GM23338 (cell line): ENCODE measurements around the gene PCNX3. TPM values are rescaled to one million over a fixed set of nuclear protein-coding genes. Genes with fewer than 3 reads are reported as not detected.

Experiments used
- CREB1 ChIP-seq: fragments of 250-450 bp; sonication (Bioruptor Pico); IDR thresholded peaks from 2 replicates; pipeline ENCODE4 v1.5.0; 2020; ENCODE audit warnings: low read depth, mild to moderate bottlenecking, moderate library complexity
- EZH2 ChIP-seq: fragments of 200-600 bp; sonication (generic); IDR thresholded peaks from one replicate; pipeline ENCODE4 v1.8.0; 2017; ENCODE audit warnings: antibody characterized with exemption, mild to moderate bottlenecking, low read depth; ENCODE audit not compliant: unreplicated experiment
- EZH2phosphoT487 ChIP-seq: fragments of 200-600 bp; sonication (generic); IDR thresholded peaks from one replicate; pipeline ENCODE4 v1.8.1; 2018; ENCODE audit warnings: antibody characterized with exemption; ENCODE audit not compliant: unreplicated experiment
- JUNB ChIP-seq: IDR thresholded peaks from one replicate; pipeline ENCODE4 v1.6.1; 2016; ENCODE audit warnings: antibody characterized with exemption; ENCODE audit not compliant: unreplicated experiment
- NANOG ChIP-seq: IDR thresholded peaks from 2 replicates; pipeline ENCODE4 v1.6.1; 2016; ENCODE audit warnings: antibody characterized with exemption, borderline replicate concordance
- POLR2AphosphoS5 ChIP-seq: IDR thresholded peaks from 2 replicates; pipeline ENCODE4 v1.6.1; 2016; ENCODE audit warnings: antibody characterized with exemption, low read depth
- STAT1 ChIP-seq: IDR thresholded peaks from one replicate; pipeline ENCODE4 v1.6.1; 2016; ENCODE audit warnings: antibody characterized with exemption; ENCODE audit not compliant: unreplicated experiment
- ZNF114 ChIP-seq: fragments of 250-450 bp; sonication (Bioruptor Pico); IDR thresholded peaks from 2 replicates; pipeline ENCODE4 v1.5.0; 2020; ENCODE audit warnings: mild to moderate bottlenecking, moderate library complexity
- ZNF331 ChIP-seq: fragments of 250-450 bp; sonication (Bioruptor Pico); IDR thresholded peaks from 2 replicates; pipeline ENCODE4 v1.5.0; 2020; ENCODE audit warnings: low read depth, mild to moderate bottlenecking, moderate library complexity
- polyA plus RNA-seq: library from polyadenylated mRNA; unstranded; fragments of >200 nt; fragmentation: Nextera tagmentation; extraction: Ambion mirVana; gene quantifications from 2 replicates; pipeline ENCODE4 v1.2.1, GENCODE V29; 2016
- total RNA-seq: library from RNA; depleted of rRNA; stranded (reverse); fragments of >200 nt; shearing (Covaris generic); gene quantifications from 2 replicates; pipeline ENCODE4 v1.2.3, GENCODE V29; 2014
- TF ChIP-seq, protein P1 (sequence below): fragments of 250-450 bp; sonication (Bioruptor Pico); IDR thresholded peaks from 2 replicates; pipeline ENCODE4 v1.5.0; 2020; ENCODE audit warnings: mild to moderate bottlenecking, moderate library complexity
- TF ChIP-seq, protein P2 (sequence below): IDR thresholded peaks from 2 replicates; pipeline ENCODE4 v1.6.1; 2016; ENCODE audit warnings: antibody characterized with exemption
- TF ChIP-seq, protein P3 (sequence below): IDR thresholded peaks from one replicate; pipeline ENCODE4 v1.6.1; 2018; ENCODE audit warnings: antibody characterized with exemption; ENCODE audit not compliant: unreplicated experiment

The PCNX3 gene
- total and polyA plus RNA-seq, 2 experiments from 2014 or later: 8.7 to 52.2 TPM

DNA sequence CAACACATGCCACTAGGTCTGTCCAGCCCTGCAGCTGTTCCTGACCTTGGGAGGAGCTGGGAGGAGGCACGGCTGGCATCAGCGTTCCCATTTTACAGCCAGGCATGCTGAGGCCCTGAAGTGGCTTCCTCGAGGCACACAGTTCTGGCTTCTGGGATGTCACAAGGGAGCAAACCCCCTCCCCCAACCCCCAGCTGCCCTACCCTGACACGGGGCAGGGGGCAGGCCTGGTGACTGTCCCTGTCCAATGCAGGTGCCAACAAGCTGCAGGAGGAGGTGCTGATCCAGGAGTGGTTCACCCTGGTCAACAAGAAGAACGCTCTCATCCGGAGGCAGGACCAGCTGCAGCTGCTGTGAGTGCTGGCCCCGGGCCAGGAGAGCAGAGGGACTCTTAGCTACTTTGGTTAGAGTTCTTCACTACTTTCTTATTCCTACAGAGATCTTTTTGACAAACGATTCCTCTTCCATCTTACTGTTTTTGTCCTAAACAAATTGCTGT is 25.3 kb upstream of the PCNX3 start (continued):
- TF ChIP-seq, protein P1, sequence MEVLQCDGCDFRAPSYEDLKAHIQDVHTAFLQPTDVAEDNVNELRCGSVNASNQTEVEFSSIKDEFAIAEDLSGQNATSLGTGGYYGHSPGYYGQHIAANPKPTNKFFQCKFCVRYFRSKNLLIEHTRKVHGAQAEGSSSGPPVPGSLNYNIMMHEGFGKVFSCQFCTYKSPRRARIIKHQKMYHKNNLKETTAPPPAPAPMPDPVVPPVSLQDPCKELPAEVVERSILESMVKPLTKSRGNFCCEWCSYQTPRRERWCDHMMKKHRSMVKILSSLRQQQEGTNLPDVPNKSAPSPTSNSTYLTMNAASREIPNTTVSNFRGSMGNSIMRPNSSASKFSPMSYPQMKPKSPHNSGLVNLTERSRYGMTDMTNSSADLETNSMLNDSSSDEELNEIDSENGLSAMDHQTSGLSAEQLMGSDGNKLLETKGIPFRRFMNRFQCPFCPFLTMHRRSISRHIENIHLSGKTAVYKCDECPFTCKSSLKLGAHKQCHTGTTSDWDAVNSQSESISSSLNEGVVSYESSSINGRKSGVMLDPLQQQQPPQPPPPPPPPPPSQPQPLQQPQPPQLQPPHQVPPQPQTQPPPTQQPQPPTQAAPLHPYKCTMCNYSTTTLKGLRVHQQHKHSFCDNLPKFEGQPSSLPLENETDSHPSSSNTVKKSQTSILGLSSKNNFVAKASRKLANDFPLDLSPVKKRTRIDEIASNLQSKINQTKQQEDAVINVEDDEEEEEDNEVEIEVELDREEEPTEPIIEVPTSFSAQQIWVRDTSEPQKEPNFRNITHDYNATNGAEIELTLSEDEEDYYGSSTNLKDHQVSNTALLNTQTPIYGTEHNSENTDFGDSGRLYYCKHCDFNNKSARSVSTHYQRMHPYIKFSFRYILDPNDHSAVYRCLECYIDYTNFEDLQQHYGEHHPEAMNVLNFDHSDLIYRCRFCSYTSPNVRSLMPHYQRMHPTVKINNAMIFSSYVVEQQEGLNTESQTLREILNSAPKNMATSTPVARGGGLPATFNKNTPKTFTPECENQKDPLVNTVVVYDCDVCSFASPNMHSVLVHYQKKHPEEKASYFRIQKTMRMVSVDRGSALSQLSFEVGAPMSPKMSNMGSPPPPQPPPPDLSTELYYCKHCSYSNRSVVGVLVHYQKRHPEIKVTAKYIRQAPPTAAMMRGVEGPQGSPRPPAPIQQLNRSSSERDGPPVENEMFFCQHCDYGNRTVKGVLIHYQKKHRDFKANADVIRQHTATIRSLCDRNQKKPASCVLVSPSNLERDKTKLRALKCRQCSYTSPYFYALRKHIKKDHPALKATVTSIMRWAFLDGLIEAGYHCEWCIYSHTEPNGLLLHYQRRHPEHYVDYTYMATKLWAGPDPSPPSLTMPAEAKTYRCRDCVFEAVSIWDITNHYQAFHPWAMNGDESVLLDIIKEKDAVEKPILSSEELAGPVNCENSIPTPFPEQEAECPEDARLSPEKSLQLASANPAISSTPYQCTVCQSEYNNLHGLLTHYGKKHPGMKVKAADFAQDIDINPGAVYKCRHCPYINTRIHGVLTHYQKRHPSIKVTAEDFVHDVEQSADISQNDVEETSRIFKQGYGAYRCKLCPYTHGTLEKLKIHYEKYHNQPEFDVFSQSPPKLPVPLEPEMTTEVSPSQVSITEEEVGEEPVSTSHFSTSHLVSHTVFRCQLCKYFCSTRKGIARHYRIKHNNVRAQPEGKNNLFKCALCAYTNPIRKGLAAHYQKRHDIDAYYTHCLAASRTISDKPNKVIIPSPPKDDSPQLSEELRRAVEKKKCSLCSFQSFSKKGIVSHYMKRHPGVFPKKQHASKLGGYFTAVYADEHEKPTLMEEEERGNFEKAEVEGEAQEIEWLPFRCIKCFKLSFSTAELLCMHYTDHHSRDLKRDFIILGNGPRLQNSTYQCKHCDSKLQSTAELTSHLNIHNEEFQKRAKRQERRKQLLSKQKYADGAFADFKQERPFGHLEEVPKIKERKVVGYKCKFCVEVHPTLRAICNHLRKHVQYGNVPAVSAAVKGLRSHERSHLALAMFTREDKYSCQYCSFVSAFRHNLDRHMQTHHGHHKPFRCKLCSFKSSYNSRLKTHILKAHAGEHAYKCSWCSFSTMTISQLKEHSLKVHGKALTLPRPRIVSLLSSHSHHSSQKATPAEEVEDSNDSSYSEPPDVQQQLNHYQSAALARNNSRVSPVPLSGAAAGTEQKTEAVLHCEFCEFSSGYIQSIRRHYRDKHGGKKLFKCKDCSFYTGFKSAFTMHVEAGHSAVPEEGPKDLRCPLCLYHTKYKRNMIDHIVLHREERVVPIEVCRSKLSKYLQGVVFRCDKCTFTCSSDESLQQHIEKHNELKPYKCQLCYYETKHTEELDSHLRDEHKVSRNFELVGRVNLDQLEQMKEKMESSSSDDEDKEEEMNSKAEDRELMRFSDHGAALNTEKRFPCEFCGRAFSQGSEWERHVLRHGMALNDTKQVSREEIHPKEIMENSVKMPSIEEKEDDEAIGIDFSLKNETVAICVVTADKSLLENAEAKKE (CRISPR knock-in tag): no peak
- TF ChIP-seq NANOG: no peak
- TF ChIP-seq, protein P2, sequence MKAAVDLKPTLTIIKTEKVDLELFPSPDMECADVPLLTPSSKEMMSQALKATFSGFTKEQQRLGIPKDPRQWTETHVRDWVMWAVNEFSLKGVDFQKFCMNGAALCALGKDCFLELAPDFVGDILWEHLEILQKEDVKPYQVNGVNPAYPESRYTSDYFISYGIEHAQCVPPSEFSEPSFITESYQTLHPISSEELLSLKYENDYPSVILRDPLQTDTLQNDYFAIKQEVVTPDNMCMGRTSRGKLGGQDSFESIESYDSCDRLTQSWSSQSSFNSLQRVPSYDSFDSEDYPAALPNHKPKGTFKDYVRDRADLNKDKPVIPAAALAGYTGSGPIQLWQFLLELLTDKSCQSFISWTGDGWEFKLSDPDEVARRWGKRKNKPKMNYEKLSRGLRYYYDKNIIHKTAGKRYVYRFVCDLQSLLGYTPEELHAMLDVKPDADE: no peak
- TF ChIP-seq POLR2AphosphoS5: no peak
- no peak for TF ChIP-seq EZH2
- no peak for TF ChIP-seq STAT1
- no peak for TF ChIP-seq ZNF114 (CRISPR knock-in tag)
- TF ChIP-seq, protein P3, sequence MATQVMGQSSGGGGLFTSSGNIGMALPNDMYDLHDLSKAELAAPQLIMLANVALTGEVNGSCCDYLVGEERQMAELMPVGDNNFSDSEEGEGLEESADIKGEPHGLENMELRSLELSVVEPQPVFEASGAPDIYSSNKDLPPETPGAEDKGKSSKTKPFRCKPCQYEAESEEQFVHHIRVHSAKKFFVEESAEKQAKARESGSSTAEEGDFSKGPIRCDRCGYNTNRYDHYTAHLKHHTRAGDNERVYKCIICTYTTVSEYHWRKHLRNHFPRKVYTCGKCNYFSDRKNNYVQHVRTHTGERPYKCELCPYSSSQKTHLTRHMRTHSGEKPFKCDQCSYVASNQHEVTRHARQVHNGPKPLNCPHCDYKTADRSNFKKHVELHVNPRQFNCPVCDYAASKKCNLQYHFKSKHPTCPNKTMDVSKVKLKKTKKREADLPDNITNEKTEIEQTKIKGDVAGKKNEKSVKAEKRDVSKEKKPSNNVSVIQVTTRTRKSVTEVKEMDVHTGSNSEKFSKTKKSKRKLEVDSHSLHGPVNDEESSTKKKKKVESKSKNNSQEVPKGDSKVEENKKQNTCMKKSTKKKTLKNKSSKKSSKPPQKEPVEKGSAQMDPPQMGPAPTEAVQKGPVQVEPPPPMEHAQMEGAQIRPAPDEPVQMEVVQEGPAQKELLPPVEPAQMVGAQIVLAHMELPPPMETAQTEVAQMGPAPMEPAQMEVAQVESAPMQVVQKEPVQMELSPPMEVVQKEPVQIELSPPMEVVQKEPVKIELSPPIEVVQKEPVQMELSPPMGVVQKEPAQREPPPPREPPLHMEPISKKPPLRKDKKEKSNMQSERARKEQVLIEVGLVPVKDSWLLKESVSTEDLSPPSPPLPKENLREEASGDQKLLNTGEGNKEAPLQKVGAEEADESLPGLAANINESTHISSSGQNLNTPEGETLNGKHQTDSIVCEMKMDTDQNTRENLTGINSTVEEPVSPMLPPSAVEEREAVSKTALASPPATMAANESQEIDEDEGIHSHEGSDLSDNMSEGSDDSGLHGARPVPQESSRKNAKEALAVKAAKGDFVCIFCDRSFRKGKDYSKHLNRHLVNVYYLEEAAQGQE: no peak
- no peak for TF ChIP-seq EZH2phosphoT487
- TF ChIP-seq CREB1: no peak
- no peak for TF ChIP-seq JUNB
- no peak for TF ChIP-seq ZNF331 (CRISPR knock-in tag)
